NCI-H1930 (cell line): Measurements from ENCODE around the gene ARAP1.

Source experiments
- DNase-seq, 2 experiments: peaks; one replicate each; lab custom pipeline; 2025; lab: John Stamatoyannopoulos, UW

ARAP1 gene

DNA sequence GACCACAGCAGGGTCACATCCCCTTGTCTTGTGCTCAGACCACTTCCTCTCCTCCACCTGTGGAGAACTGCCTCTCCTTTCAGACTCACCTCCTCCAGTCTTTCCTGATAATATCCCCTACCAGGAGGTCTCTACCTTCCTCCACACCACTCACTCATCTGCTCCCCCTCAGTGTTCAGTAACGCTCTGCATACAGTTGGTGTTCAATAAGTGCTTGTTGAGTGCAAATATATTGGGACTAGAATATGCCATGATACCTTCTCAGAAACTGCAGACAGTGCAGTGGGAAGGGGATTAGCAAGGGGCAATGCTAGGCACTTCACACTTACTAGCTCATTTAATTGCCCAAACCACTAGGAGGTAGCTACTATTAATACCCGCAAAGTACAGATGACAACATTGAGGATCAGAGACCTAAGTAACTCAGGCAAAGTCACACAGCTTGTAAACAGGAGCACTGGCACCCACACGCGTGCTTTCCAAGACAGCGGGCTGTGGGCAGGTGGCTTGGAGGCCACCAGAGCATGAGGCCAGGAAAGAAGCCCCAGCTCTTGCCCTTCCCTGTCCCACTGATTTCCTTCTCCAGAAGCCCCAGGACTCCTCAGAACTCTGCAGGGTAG lies 69.9 kb downstream of the ARAP1 start:
- no peak for DNase-seq

DNA sequence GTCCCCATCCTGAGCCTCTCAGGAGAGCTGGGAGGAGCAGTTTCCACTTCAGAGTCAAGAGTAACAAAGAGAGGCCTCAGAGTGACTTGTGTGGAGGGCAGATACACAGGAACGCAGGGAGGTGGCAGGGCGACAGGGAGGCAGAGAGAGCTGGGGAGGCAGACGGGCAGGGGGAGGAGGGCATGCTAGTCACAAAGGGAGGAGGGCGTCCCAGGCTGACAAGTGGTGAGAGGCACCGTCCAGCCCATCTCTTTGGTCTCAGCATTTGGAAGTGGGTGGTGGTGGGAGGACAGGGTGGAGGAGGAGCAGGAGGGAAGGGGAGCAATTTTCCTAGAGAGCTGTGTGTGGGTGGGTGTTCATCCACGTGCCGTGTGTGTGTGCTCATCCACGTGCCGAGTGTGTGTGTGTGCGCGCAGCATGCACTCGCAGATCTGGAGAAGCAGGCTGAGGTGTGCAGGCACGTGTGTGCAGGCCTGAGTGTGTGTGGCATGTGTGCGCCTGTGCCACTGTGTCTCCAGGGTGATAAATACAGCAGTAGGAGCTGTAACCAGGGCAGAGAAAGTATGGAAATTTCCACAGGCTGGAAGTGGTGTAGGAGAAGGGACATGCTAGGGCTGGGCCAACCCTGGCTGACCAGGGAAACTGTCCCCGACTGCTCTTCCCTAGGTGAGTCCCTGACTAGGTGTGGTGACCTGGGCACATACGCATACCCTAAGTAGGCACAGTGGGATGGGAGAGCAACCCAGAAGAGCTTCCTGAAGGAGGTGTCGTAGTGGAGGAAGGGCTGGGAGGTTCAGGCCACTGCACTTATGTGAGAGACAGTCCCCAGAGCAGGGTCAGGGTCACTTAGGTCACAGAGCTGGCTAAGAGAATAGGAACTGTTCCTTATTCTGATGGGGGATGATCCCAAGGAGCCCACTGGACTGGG lies 70.7 kb downstream of the ARAP1 start:
- DNase-seq: no peak

DNA sequence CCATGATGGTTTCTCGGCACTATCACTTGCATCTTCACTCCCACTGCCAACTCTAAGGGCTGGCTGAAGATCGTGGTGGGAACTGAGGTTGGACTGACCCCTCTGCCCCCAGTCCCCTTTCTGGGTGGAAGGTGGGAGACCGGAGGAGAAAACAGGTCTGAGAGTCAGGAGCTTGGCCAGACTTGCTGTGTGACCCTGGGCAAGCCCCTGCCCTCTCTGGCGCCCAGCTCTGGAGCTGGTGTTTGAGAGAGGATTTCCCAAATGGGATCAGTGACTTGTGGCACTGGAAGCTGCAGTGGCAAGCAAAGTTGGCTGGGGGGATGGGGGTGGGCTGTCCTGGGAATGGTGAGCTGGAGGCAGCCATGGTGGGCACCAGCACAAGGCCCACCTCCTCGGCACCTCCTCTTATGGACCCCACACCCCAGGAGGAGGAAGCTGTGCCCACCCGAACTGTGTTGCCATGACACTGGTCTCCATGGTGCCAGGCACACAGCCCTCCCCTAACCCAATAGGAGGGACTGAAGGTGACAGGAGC lies 71.5 kb downstream of the ARAP1 start:
- no peak for DNase-seq

DNA sequence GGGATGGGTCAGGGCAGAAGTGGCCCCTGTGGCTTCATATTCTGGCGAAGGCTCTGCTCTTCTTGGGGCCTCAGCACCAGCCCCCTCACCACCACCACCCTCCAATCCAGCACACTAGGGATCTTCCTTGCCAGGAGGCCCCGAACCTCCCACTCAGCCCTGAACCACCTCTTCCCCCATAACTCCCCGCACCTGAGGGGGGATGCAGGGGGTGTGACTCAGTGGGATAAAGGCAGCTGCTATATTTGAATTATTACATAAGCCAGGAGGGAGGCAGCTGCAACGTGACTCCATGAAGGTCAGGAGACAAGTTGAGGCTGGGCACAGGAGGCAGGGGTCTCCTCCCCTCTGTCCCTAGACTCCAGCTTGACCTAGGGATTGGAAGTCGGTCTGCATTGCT lies 72.3 kb downstream of the ARAP1 start:
- DNase-seq: no peak

DNA sequence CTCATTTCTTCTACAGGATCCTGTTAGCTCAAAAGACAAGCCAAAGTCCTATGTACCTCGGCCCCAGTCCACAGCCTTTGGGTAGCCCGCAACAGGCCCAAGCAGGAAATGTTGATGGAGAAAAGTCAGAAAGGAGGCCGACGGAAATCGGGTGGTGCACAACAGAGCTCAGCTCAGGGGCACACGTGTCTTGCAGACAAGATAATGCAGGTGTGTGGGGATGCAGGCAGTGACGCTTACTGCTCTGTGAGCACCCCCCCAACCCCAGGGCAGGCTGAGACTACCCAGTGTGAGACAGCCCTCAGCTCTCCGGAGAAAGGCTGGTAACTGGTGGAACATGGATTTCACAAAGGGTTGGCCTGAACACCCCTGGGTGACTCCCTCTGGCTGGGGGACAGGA lies 73.7 kb downstream of the ARAP1 start:
- DNase-seq: no peak

DNA sequence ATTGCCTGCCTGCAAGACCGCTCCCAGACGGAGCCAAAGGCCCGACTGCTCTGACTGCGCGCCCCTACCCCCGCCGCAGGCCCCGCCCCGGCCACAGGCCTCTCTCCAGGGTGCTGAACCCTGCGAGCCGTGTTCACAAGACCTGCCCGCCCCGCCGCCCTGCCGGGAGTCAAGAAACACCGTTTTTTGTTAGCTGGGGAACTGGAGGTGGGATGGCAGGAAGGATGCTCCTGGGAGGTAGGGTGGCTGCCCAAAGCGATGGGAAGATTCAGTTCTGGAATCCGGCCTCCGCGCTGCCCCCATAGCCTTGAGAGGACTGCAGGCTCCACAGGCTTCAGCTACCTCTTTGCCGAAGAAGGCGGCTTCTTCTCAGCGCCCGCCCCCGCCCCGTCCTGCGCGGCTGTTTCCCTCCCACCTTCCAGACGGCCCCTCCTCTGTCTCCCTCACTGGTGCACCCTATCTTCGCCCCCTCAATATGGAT lies 75.3 kb downstream of the ARAP1 start:
- DNase-seq: no peak

DNA sequence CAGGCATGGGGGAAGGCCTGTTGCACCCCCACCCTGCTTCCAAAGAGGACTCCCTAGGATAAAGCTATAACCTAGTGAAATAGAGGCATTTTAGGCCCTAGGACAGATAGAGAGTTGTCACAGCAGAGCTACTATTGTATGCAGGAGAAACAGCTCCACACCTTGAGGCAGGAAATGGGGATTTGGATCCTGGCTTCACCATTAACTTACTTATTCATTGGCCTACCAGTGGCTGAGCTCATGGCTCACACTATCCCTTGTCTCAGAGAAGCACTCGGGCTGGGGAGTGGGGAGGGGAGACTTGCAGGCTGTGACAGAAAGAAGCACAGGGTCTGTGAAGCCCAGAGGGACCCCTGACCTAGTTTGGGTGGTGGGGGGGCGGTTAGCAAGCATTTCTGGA lies 77.0 kb downstream of the ARAP1 start:
- DNase-seq: no peak

DNA sequence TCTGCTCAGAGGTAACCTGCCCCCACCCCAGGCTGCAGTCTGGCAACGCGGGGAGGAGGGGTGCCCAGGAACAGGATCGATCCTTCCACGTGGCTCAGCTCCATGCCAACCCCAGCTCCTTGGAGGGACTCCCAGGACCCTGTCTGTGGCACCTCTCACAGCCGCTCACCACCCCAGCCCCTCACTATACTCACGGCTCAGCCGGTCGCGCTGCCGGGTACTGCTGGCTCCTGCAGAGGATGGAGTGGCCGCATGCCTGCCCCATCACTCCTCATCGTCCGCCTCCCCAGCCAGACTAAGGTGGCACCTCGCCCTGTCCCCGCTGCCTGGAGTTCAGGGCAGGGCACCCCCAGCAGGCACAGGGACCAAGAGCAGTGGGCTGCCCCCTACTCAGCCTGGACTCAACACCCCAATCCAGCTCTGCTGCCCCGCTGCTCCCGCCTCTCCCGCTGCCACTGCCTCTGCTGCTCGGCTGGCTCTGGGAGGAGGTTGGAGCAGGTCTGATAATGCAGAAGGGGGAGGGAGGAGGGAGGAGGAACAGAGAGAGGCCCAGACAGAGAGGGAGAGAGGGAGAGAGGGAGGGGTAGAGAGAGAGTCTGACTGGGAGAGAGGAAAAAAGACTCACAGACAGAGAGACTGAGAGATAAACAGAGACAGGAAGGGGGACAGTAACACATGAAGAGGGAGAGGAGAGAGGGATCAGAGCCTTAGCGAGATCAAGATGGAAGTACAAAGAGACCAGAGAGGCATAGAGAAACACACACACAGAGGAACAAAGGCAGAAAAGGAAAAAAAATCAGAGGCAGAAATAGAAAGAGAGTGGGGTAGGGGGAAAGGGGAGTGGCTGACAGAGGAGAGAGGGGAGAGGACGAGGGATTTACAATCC lies 78.0 kb downstream of the ARAP1 start, which contains the start of gene PDE2A:
PDE2A (minus strand) TSS at position 480 of the 886 bp plus-strand sequence; CDS start at position 265, 215 bp downstream.
- no peak for DNase-seq

DNA sequence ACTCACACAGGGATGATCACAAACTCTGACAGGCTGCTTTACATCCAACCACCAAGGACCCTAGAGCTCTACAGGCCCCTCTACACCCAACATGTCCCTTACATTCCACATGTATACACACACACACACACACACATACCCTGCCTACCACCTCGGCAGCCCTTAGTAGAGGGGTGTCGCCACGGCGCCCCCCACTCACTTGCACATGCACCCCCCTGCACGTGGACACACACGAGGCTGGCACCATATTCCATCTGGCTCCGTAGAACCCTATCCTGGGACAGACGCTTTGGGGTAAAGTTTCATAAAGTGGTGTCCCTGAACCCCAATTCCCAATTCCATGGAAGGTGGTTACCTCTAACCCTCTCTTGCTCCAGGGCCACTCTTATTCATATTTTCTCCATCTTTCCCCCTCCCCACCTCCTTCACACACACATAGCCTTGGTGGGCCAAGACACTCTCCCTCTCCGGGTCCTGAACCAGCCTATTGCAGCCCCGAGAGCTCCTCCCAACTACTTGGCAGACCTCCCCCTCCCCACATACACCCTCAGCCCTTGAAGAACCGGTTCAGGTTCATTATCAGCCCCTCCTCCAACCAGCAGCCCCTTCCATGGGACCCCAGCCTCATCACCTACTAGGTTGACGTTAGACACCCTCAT lies 78.8 kb downstream of the ARAP1 start:
- no peak for DNase-seq

DNA sequence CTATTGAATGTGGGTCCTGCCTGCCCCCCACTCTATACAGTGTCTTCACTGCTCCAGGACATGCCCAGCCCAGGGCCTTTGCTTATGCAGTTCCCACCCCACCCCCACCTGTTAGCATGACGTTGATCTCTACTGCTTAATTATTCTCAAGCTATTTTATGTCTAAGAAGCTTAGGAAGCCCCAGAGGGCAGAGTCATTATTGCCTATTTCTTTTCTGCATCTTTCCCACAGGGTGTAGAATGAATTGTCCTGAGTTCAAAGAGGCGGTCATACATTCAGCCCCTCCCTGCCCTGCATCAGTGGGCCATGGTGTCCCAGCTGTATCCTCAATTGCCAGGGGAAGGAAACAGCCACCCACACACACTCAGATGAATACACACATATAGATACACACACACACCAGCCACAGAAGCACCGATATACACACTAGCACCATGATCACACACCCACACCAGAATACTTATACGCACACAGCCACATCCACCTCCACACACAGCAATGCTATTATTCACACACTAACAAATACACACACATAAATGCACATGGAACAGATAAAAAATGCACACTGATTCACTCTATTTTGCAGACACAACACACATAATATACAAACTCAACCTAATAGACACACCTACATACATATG lies 79.5 kb downstream of the ARAP1 start:
- DNase-seq: no peak

DNA sequence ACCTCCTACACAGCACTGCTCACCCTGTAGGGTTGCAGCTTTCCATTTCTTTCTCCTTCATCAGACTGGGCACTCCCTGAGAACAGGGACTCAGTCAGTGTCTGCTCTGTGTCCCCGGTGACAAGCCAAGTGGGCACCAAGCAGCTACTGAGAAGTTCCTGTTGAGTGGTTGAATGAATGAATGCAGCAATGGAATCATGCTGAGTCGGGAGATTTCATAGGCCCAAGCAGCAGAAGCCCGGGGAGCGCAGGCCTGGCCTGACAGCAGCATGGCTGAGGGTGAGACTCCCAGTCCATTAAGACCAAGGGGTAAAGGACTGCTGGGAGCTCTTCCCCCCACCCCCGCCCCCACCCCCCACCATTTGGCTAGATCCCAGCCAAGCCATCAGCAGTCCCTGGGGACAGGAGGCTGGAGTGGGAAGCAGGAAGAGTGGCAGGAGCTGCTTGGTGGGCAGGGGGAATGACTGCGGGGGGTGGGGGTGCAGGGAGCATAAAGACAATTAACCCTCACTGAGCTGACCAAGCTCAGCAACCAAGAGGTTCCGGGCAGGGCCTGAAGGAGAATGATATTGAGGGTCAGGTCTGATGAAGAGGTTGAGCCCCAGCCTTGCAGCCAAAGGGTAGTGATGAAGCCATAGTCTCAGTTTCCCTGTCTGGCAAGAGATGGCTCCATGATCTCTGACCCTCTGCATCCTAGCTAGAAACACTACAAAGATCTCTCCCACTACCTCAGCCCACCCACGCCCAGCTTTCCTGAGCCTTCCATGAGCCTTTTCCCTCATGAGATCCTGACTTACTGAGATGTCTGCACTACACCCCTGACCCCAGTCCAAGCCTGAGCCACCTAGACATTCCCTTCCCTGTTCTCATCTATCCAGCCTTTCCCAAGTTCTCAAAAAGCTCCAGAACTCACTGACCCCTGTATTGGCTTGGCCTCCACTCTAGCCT lies 80.8 kb downstream of the ARAP1 start:
- DNase-seq: no peak

DNA sequence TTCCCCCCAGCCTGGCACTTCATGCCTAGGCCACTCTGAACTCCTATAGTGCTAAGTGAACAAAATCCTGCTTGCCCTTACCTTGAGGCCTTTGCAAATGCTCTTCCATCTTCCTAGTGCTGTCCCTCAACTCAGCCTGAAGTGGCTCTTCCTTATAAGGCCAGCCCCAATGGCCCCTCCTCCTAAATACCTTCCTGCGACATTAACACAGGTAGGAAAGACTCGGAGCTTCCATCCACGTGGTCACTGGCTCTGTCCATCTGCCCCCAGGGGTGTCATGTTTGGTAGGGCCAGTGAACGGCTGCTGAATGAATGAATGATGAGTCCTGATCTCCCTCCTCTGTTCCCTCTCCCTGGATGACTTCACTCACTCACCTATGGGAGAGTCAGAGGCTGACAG lies 82.2 kb downstream of the ARAP1 start:
- no peak for DNase-seq

DNA sequence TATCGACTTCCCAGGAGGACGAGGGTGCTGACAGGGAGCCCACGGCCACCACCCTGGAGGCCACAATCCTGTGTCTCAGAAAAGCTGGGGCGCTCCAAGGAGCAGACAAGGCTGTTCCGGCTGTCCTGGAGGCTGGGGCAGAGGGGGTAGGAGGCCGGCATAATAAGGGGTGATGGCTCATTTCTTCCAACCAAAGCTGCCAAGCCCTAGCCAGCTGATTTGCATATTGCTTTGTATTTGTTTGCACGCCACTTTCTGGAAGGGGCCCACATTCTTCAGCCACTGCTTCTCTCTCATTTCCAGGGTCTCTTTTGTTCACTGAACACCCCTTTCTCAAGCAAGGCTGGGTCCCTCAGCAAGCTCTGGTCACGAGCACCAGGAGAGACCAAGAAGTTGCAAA lies 82.7 kb downstream of the ARAP1 start:
- DNase-seq: no peak

DNA sequence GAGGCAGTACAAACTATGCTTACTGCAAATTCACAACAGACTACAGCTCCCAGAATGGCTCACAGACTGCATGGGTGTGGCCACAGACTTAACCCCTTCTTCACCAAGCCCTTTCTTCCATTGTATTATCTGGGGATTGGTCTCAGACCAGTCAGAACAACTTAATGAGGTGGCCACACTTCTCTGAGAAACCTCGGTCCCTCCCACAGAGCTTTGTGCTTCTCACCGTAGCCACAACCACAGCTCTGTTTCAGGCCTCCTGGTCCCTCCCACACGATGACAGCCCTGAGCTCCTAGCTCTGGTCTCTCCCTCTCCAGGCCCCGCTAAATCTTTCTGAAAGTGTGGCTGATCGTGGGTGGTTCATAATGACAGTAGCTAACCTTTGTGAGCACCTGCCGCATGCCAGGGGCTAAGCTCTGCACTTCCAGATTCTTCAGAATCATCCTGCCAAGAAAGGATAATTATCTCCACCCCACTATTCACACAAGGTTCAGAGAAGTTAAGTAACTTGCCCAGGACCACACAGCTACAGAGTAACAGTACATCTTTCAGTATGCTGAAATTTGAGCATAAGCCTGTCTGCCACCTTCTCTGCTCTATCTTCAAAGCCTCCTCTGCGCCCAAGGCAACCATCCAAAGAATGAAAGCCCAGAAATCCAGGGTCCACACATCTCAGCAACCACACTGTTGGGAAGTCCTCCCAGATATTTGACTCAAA lies 83.4 kb downstream of the ARAP1 start:
- no peak for DNase-seq

DNA sequence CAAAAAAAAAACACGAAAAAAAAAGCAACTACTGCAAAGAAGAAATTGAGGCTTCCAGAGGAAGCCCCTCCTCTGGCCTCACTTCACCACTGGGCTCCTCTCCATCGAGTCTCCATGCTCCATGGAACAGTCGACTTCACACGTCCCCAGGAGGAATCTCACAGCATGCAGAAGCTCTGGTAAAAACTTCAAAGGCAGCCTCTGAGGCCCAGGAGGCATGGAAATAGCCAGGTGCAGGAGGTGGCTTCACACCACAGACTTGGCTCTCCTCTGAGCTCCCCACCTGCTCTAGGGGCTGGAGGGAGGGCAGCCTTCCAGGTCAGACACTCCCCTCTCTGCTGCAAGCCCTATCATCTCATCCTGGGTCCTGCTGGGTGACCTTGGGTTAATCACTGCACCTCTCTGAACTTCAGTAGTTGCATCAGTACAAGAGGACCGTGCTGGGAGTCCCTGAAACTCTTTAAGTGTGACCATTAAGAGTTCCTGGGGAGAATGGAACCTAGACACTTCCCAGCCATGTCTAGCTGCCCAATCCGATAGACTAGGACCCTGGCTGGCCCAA lies 86.2 kb downstream of the ARAP1 start:
- no peak for DNase-seq

DNA sequence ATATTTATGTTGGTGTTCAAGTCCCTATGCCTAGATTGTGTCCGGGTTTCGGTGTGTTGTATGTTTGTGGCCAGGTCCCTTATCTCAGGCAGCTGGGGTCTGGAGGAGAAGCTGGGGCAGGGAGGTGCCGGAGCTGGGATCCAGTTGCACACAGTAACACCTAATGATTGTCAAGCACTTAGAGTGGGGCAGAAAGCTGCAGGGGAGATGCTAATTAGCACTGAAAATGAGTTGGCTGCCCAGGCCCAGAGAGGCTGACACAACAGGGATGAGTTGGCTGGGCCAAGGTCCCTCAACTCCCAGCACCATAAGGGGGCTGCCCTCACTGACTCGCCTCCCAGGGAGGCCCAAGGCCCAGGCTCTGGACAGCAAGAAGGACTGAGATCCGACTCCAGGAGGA lies 90.2 kb downstream of the ARAP1 start:
- DNase-seq: no peak

DNA sequence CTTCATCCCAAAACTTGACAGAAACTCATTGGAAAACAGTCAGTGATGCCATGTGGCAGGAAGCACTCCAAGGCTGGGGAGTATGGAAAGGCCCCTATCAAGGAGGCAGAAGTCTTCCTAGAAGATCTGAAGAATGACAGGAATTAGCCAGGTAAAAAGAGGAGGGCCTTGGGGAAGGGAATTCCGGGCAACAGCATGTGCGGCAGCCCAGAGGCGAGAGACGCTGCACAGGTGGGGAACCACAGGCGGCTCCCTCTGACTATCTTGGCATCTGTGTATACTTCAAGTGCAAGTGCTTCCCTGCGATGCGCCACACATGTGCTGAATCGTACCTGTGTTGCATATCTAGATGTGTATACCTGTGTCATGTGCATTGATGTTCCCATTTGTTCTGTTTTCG lies 90.7 kb downstream of the ARAP1 start:
- DNase-seq: no peak

DNA sequence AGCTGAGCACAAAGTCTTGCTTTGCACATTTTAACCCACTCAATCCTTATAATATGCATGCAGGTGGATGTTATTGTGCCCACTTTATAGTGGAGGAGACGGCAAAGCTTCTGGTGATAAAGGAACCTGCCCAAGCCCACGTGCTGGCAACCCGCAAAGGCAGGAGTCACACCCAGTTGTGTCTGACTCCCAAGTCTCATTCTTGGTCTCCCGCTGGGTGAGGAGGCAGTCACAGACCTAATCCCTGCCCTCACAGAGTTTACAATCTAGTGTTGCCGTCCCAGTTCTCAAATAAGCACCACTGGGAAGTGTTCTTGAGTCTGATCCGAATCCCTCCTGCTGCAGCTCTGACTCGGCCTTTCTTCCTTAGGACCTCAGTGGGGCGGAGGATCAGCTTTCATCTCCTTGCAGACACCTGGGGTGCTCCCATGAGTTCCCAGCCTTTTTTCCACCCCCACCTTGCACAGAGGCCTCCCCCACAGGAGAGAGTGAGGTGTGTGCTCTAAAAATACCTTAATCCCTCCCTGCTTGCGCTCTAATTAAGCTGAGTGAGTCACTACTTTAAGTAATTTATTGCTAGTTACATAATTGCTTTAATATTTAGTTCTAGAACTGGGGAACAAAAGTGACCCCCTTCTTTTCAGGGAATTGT lies 93.1 kb downstream of the ARAP1 start:
- DNase-seq: no peak
